ENCODE data around the gene IRF6. TPM values are rescaled to one million over a fixed set of nuclear protein-coding genes. Genes with fewer than 3 reads are reported as not detected.

Gene IRF6
- total RNA-seq, 1 experiment from 2014 or later = not detected

DNA sequence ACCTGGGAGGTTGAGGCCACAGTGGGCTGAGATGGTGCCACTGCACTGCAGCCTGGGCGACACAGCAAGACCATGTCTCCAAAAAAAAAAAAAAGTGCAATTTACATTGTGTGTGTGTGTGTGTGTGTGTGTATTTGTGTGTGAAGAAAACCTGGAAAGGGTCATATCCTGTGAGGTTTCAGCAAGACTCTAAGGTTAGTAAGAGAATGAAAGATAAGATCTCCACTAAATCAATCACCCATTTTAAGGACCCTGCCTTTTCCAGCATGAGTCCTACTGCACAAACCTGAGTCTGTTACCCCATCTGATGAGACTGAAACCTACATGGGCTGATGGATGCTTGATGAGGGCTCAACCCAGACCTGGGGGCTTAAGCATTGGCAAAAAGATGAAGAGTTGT, 16.7 kb downstream of the IRF6 start:
- DNase-seq = no peak
- Histone ChIP-seq H3K9me3 (replicated peaks) (peaks cover 6% of the 10 kb centered on the region; the same call in 1 of the 2 replicates), H3K27me3 (no peaks in the 10 kb centered on the region; the same call in 1 of the 2 replicates), H3K36me3 (no peaks in the 10 kb centered on the region), H3K27ac (no peak overlapping the region), H3K4me1 (peaks cover 3% of the 10 kb centered on the region; the same call in 1 of the 2 replicates), H3K4me3 (no peak overlapping the region)

DNA sequence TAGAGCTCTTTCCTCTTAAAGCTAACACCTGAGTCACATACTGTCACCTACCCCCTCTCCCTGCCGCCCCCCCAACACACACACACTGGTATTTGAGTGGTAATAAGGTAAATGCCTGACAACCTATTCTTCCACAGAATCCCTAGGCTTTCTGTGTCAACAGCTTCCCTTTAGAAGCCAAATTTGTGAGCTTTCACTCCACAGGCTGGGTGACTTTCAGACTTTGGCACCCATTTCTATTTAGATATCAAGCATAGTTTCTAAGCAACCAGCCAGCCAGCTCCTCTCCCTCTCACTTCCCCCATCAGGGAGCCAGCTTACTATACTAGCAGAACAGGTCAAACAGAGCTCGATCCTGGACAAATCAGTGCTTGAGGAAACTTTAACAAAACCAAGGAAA, 18.4 kb downstream of the IRF6 start:
- peaks cover 3% of the 10 kb centered on the region; the same call in 1 of the 2 replicates for H3K9me3 ChIP-seq (replicated peaks)
- no peaks in the 10 kb centered on the region for H3K36me3 ChIP-seq
- no peak for DNase-seq
- no peaks in the 10 kb centered on the region; the same call in 1 of the 2 replicates for H3K27me3 ChIP-seq
- H3K4me1 ChIP-seq = peaks cover 9% of the 10 kb centered on the region; the same call in 1 of the 2 replicates
- H3K4me3 ChIP-seq = no peak overlapping the region
- no peak overlapping the region for H3K27ac ChIP-seq

DNA sequence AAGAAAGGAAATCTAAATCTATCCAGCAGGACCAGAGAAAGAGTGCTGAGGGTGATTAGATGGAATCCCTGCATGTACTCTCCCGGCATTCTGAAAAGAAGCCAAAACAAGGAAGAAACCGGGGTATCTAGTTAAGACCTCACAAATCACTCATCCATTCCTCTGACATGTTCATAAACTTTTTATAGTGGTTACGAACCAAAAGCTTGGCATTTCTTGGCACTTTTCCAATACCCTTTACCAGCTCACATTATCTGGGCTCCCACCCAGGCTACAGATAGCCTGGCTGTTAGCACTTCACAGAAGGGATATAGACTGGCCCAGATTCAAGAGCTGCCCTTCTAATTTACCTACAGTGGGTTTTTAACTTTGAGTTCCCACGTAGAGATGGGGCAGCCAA, 19.8 kb downstream of the IRF6 start:
- H3K27ac ChIP-seq = no peak overlapping the region
- DNase-seq = no peak
- peaks cover 3% of the 10 kb centered on the region; the same call in 1 of the 2 replicates for H3K9me3 ChIP-seq (replicated peaks)
- H3K36me3 ChIP-seq = no peaks in the 10 kb centered on the region
- H3K4me3 ChIP-seq = no peak overlapping the region
- H3K4me1 ChIP-seq = peaks cover 9% of the 10 kb centered on the region; the same call in 1 of the 2 replicates
- no peaks in the 10 kb centered on the region; the same call in 1 of the 2 replicates for H3K27me3 ChIP-seq

DNA sequence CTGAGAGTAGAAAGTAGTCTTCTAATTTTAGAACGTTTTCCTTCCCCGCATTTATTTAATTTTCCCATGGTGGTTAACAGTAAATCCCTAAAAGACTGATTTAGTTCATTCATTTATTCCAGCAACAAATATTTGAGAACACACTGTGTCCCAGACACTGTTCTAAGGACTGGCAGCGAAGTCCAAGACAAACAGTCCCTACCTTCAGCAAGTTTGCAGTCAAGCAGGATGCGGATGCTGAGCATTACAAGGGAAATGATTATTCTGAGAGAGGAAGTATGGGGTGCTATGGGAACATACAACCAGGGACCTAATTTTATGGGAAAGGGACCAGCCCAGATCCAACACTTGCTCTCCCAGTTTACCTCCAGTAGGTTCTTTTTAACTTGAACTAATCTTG, 20.4 kb downstream of the IRF6 start:
- no peak overlapping the region for H3K27ac ChIP-seq
- no peaks in the 10 kb centered on the region for H3K36me3 ChIP-seq
- no peaks in the 10 kb centered on the region for H3K27me3 ChIP-seq
- H3K9me3 ChIP-seq (replicated peaks) = peaks cover 3% of the 10 kb centered on the region; the same call in 1 of the 2 replicates
- DNase-seq = no peak
- H3K4me1 ChIP-seq = peaks cover 9% of the 10 kb centered on the region; the same call in 1 of the 2 replicates
- H3K4me3 ChIP-seq = no peak overlapping the region

DNA sequence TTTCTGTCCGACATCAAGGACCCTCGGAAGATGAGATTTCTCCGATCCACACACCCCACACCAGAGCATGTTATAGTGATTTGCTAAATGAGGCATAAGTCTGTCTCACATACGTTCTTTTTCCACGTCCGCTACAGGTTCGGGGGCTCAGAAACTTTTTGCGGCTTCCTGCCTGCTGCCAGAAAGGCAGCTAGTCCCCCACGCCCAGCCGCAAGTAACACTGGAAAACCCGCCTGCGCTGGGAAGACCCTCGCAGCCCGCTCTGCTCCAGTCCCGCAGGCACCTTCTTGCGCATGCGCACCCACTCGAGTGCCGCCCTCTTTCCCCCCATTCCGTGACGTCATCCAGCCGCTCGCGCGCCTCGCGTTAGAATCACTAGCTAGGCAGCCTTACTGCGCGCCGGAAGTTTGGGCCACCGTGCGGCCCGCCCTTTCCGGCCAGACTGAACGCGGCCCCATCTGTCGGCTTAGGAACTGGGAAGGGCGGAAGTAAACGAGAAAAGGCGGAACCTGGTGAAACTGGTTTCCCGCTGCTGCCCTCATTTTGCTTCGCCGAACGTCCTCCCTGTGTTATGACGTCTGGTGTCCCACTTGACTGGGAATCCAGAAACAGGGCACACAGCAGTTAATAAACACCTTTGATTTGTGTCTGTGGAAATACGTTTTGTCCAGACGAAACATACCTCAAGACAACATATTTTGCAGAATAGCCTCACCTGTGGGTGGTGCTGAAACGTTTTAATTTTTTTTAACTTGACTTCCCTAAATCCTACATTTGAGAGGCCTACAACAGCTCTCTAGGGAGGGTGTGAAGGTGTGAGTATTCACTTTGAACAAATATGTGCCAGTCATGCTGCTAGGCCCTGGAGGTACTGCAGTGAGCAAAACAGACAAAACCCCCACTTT, 21.4 kb downstream of the IRF6 start, which contains the start of gene C1orf74:
Gene C1orf74 (minus strand): TSS at position 295 of the 905 bp plus-strand sequence. CDS start 925 bp downstream, outside the sequence.
- peak within 1 kb of the TSS; percentile 68 for H3K4me3 ChIP-seq
- H3K9me3 ChIP-seq (replicated peaks) = peaks cover 3% of the 10 kb centered on the region; the same call in 1 of the 2 replicates
- H3K36me3 ChIP-seq = no peaks in the 10 kb centered on the region
- peak; percentile 99 to 100 for DNase-seq
- H3K27ac ChIP-seq = peak within 1 kb of the TSS; percentile 68
- H3K4me1 ChIP-seq = peaks cover 9% of the 10 kb centered on the region; the same call in 1 of the 2 replicates
- no peaks in the 10 kb centered on the region for H3K27me3 ChIP-seq

DNA sequence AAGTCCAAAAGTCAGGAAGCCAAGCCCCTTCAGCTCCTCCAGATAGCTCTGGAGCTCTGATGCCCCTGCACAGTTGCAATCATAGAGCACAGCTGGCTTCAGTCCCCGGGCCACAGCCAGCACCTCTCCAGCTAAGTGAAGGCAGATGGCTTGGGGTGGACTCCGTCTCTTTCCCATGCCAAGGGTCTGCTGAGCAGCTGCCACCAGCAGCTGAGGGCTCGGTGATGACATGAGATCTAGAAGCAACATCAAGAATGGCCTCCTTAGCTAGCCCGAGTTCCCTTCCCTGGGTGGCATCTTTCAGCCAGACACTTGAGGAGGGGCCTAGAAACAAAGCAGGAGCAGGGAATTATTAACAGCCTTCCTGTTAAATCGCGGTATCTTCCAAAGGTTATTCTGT, 22.6 kb downstream of the IRF6 start:
- peak overlapping the region; percentile 68 for H3K4me3 ChIP-seq
- peaks cover 9% of the 10 kb centered on the region; the same call in 1 of the 2 replicates for H3K4me1 ChIP-seq
- peak; percentile 33 to 43 for DNase-seq
- no peaks in the 10 kb centered on the region for H3K36me3 ChIP-seq
- H3K9me3 ChIP-seq (replicated peaks) = peaks cover 3% of the 10 kb centered on the region; the same call in 1 of the 2 replicates
- H3K27me3 ChIP-seq = no peaks in the 10 kb centered on the region
- no peak overlapping the region for H3K27ac ChIP-seq

DNA sequence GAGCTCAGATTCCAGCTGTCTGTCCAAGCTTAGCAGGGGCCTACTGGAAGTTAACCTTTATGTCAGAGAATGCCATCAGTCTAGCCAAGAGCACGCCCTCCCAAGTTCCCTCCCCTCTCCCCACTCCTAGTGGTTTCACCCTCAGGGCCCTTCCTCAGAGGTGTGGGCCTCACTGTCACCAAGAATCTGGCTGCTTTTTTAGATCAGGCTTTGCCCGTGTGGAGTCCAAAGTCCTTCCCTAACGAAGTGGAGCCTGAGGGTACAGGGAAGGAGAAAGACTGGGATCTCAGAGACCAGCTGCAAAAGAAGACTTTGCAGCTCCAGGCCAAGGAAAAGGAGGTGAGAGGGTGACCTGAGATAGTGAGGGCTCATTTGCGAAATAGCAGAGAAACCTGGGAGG, 25.7 kb downstream of the IRF6 start:
- no peaks in the 10 kb centered on the region for H3K27me3 ChIP-seq
- DNase-seq = no peak
- peaks cover 9% of the 10 kb centered on the region; the same call in 1 of the 2 replicates for H3K4me1 ChIP-seq
- peaks cover 1% of the 10 kb centered on the region; the same call in 1 of the 2 replicates for H3K9me3 ChIP-seq (replicated peaks)
- H3K27ac ChIP-seq = no peak overlapping the region
- no peaks in the 10 kb centered on the region for H3K36me3 ChIP-seq
- H3K4me3 ChIP-seq = no peak overlapping the region

DNA sequence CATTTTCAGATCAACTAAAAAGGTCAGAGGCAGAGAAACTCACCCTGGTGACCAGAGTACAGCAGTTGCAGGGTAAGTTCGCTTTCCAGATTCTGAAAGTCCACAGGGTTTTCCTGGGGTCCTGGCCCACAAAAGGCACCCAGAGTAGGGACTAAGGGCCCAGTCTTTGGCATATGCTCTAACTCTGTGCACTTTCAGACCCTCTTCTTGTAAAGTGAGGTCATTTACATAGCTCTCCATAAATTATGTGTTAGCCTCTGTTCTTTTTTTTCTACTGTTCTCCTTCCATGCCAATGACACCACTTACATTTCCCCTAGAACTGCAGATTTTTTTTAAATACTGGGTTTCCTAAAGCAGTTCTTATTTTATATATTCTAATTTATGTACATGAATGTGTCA, 27.8 kb downstream of the IRF6 start:
- DNase-seq = no peak

DNA sequence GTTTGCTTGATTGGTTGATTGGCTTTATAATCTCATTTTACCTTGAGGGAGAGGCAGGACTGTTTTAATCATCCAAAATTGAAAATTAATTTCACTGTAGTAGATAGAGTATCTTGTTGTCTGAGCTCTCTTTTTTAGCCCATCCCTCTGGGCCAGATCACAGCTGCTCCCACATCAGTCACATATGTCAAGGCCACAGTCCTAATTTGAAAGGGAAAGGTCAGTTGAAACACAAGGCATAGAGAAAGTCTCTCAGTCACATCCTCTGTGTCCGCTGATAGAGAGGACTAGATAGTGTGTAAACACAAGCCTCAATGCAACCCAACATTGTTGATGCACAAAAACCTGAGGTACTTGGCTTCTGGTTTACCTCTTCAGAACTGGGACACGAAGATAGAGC, 28.4 kb downstream of the IRF6 start:
- H3K27me3 ChIP-seq = no peaks in the 10 kb centered on the region

More for the DNA sequence above, 27.8 kb downstream of the IRF6 start:
- no peaks in the 10 kb centered on the region; the same call in 1 of the 2 replicates for H3K4me1 ChIP-seq
- no peaks in the 10 kb centered on the region for H3K27me3 ChIP-seq
- no peak overlapping the region for H3K4me3 ChIP-seq
- H3K9me3 ChIP-seq (replicated peaks) = no peaks in the 10 kb centered on the region
- H3K36me3 ChIP-seq = no peaks in the 10 kb centered on the region
- no peak overlapping the region for H3K27ac ChIP-seq

DNA sequence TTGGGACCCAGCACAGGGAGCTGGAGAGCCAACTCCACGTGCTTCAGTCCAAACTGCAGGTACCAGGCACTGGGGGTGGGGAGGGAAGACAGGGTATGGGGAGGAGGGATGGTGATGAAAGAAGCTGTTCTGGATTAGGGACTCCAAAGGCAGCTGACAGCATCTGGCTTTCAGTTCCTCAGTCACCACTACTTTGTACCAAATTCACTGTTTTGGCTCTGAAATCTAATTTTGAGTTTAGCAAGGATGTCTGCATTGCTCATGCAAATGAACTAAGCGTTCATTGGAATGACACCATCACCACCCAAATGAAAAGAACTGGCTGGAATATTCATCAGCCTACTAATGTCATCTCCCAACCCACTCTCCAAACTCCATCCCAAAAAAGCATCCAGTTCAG, 30.3 kb downstream of the IRF6 start:
- Histone ChIP-seq H3K27ac (no peak overlapping the region), H3K9me3 (replicated peaks) (no peaks in the 10 kb centered on the region), H3K4me1 (no peaks in the 10 kb centered on the region; the same call in 1 of the 2 replicates), H3K27me3 (no peaks in the 10 kb centered on the region), H3K4me3 (no peak overlapping the region), H3K36me3 (no peaks in the 10 kb centered on the region)
- no peak for DNase-seq

More for the DNA sequence above, 28.4 kb downstream of the IRF6 start:
- peak in 1 of 2 experiments; percentile 35 for DNase-seq
- no peaks in the 10 kb centered on the region for H3K36me3 ChIP-seq
- no peak overlapping the region for H3K27ac ChIP-seq
- no peaks in the 10 kb centered on the region for H3K9me3 ChIP-seq (replicated peaks)
- no peak overlapping the region for H3K4me3 ChIP-seq
- no peaks in the 10 kb centered on the region; the same call in 1 of the 2 replicates for H3K4me1 ChIP-seq

DNA sequence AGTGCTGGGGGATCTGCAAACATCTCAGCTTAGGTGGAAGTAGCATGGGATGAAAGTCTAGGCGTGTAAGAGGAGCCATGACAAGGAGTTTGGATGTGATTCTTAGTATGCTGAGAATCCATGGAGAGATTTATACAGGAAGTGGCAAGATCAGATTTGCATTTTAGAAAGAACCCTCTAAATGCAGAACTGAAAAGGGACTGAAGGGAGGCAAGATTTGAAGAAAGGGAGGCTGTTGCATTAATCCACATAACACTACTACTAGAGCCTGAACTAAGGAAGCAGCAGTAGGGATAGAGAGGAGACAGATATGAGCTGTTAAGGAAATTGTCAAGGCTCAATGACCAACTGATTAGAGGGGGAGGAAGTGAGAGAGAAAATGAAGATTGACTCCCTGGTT, 31.4 kb downstream of the IRF6 start:
- H3K4me3 ChIP-seq = no peak overlapping the region
- DNase-seq = no peak
- peaks cover under 1% of the 10 kb centered on the region; the same call in 1 of the 2 replicates for H3K4me1 ChIP-seq
- no peaks in the 10 kb centered on the region for H3K27me3 ChIP-seq
- no peaks in the 10 kb centered on the region for H3K9me3 ChIP-seq (replicated peaks)
- H3K36me3 ChIP-seq = no peaks in the 10 kb centered on the region
- no peak overlapping the region for H3K27ac ChIP-seq

DNA sequence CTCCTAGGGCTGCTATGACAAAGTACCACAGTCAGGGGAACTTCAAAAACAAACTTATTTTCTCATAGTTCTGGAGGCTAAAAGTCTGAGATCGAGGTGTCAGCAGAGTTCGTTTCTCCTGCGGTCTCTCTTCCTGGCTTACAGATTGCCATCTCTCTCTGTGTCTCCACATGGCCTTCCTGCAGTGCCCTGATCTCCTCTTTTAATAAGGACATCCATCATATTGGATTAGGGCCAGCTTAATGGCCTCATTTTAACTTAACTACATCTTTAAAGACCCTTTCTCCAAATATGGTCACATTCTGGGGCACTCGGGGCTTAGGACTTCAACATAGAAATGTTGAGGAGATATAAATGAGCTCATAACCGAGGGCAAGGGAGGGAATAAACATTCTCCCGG, 33.8 kb downstream of the IRF6 start:
- DNase-seq = no peak
- H3K27ac ChIP-seq = no peak overlapping the region
- H3K27me3 ChIP-seq = no peaks in the 10 kb centered on the region
- peaks cover 5% of the 10 kb centered on the region for H3K4me1 ChIP-seq
- no peaks in the 10 kb centered on the region for H3K9me3 ChIP-seq (replicated peaks)
- H3K36me3 ChIP-seq = no peaks in the 10 kb centered on the region
- H3K4me3 ChIP-seq = no peak overlapping the region

DNA sequence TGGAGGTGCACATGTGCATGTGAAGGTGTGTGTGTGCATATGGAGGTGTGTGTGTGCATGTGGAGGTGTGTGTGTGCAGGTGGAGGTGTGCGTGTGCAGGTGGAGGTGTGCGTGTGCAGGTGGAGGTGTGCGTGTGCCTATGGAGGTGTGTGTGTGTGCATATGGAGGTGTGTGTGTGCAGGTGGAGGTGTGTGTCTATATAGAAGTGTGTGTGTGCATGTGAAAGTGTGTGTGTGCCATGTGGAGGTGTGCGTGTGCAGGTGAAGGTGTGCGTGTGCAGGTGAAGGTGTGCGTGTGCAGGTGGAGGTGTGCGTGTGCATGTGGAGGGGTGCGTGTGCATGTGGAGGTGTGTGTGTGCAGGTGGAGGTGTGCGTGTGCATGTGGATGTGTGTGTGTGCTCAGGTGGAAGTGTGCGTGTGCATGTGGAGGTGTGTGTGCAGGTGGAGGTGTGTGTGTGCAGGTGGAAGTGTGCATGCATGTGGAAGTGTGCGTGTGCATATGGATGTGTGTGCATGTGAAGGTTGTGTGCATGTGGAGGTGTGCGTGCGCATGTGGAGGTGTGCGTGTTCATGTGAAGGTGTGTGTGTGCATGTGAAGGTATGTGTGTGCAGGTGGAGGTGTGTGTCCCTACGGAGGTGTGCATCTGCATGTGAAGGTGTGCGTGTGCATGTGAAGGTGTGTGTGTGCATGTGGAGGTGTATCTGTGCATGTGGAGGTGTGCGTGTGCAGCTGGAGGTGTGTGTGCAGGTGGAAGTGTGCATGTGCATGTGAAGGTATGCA, 35.1 kb downstream of the IRF6 start:
- DNase-seq = no peak
- no peaks in the 10 kb centered on the region for H3K36me3 ChIP-seq

DNA sequence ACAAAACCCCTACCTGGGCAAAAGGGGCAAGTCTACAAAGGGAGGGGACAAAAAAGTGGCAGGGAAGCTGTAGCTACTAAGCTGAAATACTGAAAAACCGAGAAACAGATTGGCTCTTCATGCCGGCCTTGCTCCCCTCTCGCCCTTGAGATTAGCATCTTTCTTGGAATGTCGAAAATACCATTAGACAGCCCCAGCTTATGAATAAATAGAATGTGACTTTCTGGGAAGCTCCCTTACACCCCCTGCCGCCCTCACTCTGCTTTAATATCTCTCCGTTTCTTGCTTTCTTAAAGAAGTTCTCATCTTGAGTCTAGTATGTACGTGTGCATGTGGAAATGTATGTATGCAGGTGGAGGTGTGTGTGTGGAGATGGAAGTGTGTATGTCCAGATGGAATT, 36.0 kb downstream of the IRF6 start:
- Histone ChIP-seq H3K36me3 (no peaks in the 10 kb centered on the region), H3K4me3 (no peak overlapping the region), H3K27me3 (no peaks in the 10 kb centered on the region), H3K4me1 (peaks cover 5% of the 10 kb centered on the region), H3K9me3 (replicated peaks) (no peaks in the 10 kb centered on the region), H3K27ac (no peak overlapping the region; the same call in 1 of the 2 replicates)
- DNase-seq = no peak

More for the DNA sequence above, 35.1 kb downstream of the IRF6 start:
- Histone ChIP-seq H3K4me3 (no peak overlapping the region), H3K27me3 (no peaks in the 10 kb centered on the region), H3K9me3 (replicated peaks) (no peaks in the 10 kb centered on the region), H3K27ac (no peak overlapping the region), H3K4me1 (peaks cover 5% of the 10 kb centered on the region)
